SK-N-SH treated with all-trans-retinoic acid at 6 μM for 48 hours (cell line): ENCODE results near the gene SLC40A1.

Source experiments
- ATAC-seq: fragments of 200-7000 bp; cut with Tn5 transposase; 3 replicates; pipeline ENCODE4 v1.9.1; 2020; ENCODE audit warnings: mild to moderate bottlenecking, moderate library complexity
- ARNTL ChIP-seq: fragments of 450-650 bp; formaldehyde crosslinking; IDR thresholded peaks from 2 replicates; pipeline ENCODE4 v1.5.0; 2020; ENCODE audit warnings: low read depth, mild to moderate bottlenecking, moderate library complexity, borderline replicate concordance
- CSDC2 ChIP-seq: fragments of 250-450 bp; sonication (Bioruptor Pico); IDR thresholded peaks from 2 replicates; pipeline ENCODE4 v1.5.0; 2020; ENCODE audit warnings: mild to moderate bottlenecking, moderate library complexity
- GLIS3 ChIP-seq: fragments of 250-450 bp; sonication (Bioruptor Pico); IDR thresholded peaks from 2 replicates; pipeline ENCODE4 v1.5.0; 2020; ENCODE audit warnings: mild to moderate bottlenecking, moderate library complexity
- ISL1 ChIP-seq: fragments of 250-450 bp; sonication (Bioruptor Pico); IDR thresholded peaks from 2 replicates; pipeline ENCODE4 v2.1.2; 2022; ENCODE audit warnings: mild to moderate bottlenecking, moderate library complexity
- OSR1 ChIP-seq: fragments of 250-450 bp; sonication (Bioruptor Pico); IDR thresholded peaks from 2 replicates; pipeline ENCODE4 v1.8.0; 2022; ENCODE audit warnings: moderate library complexity, mild to moderate bottlenecking, inconsistent platforms
- PPARA ChIP-seq: fragments of 250-450 bp; sonication (Bioruptor Pico); IDR thresholded peaks from 2 replicates; pipeline ENCODE4 v1.5.0; 2020; ENCODE audit warnings: mild to moderate bottlenecking, borderline replicate concordance
- RARB ChIP-seq: fragments of 250-450 bp; sonication (Bioruptor Pico); IDR thresholded peaks from 2 replicates; pipeline ENCODE4 v1.8.0; 2021; ENCODE audit warnings: mild to moderate bottlenecking, moderate library complexity
- TCF4 ChIP-seq: fragments of 250-450 bp; sonication (Bioruptor Pico); IDR thresholded peaks from 2 replicates; pipeline ENCODE4 v1.8.0; 2021; ENCODE audit warnings: mild to moderate bottlenecking, moderate library complexity, borderline replicate concordance
- TOX ChIP-seq: fragments of 250-450 bp; sonication (Bioruptor Pico); IDR thresholded peaks from 2 replicates; pipeline ENCODE4 v1.8.0; 2021; ENCODE audit warnings: mild to moderate bottlenecking, moderate library complexity, borderline replicate concordance
- ZC3H10 ChIP-seq: fragments of 250-450 bp; sonication (Bioruptor Pico); IDR thresholded peaks from 2 replicates; pipeline ENCODE4 v1.5.1; 2021; ENCODE audit warnings: mild to moderate bottlenecking, moderate library complexity
- ZFP3 ChIP-seq: fragments of 250-450 bp; sonication (Bioruptor Pico); IDR thresholded peaks from 2 replicates; pipeline ENCODE4 v1.5.0; 2020; ENCODE audit warnings: mild to moderate bottlenecking, moderate library complexity
- ZFP30 ChIP-seq: fragments of 450-650 bp; formaldehyde crosslinking; IDR thresholded peaks from 2 replicates; pipeline ENCODE4 v1.5.0; 2022; ENCODE audit warnings: mild to moderate bottlenecking, moderate library complexity
- ZNF70 ChIP-seq: fragments of 450-650 bp; formaldehyde crosslinking; IDR thresholded peaks from 2 replicates; pipeline ENCODE4 v1.5.0; 2020; ENCODE audit warnings: mild to moderate bottlenecking, moderate library complexity
- ZNF8 ChIP-seq: fragments of 450-650 bp; formaldehyde crosslinking; IDR thresholded peaks from 2 replicates; pipeline ENCODE4 v1.5.0; 2020; ENCODE audit warnings: mild to moderate bottlenecking, moderate library complexity
- TF ChIP-seq, protein P1 (sequence below): fragments of 250-450 bp; sonication (Bioruptor Pico); IDR thresholded peaks from 2 replicates; pipeline ENCODE4 v1.8.0; 2021; ENCODE audit warnings: low read depth, mild to moderate bottlenecking, moderate library complexity, borderline replicate concordance
- TF ChIP-seq, protein P2 (sequence below): fragments of 250-450 bp; sonication (Bioruptor Pico); IDR thresholded peaks from 2 replicates; pipeline ENCODE4 v1.5.1; 2020; ENCODE audit warnings: low read depth, mild to moderate bottlenecking, moderate library complexity
- TF ChIP-seq, protein P3 (sequence below): fragments of 250-450 bp; sonication (Bioruptor Pico); IDR thresholded peaks from 2 replicates; pipeline ENCODE4 v1.8.0; 2020; ENCODE audit warnings: mild to moderate bottlenecking, moderate library complexity, borderline replicate concordance
- TF ChIP-seq, protein P4 (sequence below): fragments of 250-450 bp; sonication (Bioruptor Pico); IDR thresholded peaks from 2 replicates; pipeline ENCODE4 v1.5.0; 2020; ENCODE audit warnings: mild to moderate bottlenecking, moderate library complexity
- TF ChIP-seq, protein P5 (sequence below): fragments of 250-450 bp; sonication (Bioruptor Pico); IDR thresholded peaks from 2 replicates; pipeline ENCODE4 v1.5.1; 2021; ENCODE audit warnings: mild to moderate bottlenecking, moderate library complexity

SLC40A1 gene

DNA sequence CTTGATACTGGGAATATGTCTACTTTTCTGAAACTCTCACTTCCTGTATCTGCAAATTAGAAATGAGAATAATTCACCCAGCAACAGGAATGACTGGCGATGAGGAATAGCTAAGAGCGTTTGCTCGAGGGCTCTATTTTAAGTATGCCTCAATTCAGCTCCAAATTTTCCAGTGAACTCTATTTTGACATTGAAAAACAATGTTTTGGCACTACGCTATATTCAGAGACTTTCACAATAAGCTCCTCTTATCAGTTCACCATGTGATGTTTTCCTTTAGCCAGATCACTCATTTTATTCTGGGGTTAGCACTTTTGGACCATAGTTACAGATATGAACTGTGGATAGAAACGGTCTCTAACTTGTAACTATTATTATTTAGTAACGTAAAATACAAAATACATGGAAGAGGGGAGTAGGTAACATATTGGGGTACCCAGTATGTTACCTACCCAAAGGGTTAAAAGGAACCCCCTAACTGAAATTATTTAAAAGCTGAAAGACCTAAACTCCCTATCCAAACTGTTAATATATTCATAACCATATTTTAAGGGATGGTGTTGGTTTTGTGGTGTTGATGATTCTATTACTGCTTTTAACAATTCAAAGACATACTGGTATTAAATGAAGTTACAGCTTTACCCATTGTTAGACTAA is 28.1 kb downstream of the SLC40A1 start:
- TF ChIP-seq ZFP3 (CRISPR knock-in tag) (no peak), ARNTL (CRISPR knock-in tag) (no peak), ZFP30 (CRISPR knock-in tag) (no peak), PPARA (CRISPR knock-in tag) (no peak), GLIS3 (CRISPR knock-in tag) (no peak), TOX (CRISPR knock-in tag) (no peak), CSDC2 (CRISPR knock-in tag) (no peak), TCF4 (CRISPR knock-in tag) (no peak)
- TF ChIP-seq, protein P1, sequence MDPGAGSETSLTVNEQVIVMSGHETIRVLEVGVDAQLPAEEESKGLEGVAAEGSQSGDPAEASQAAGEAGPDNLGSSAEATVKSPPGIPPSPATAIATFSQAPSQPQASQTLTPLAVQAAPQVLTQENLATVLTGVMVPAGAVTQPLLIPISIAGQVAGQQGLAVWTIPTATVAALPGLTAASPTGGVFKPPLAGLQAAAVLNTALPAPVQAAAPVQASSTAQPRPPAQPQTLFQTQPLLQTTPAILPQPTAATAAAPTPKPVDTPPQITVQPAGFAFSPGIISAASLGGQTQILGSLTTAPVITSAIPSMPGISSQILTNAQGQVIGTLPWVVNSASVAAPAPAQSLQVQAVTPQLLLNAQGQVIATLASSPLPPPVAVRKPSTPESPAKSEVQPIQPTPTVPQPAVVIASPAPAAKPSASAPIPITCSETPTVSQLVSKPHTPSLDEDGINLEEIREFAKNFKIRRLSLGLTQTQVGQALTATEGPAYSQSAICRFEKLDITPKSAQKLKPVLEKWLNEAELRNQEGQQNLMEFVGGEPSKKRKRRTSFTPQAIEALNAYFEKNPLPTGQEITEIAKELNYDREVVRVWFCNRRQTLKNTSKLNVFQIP = no peak
- TF ChIP-seq, protein P2, sequence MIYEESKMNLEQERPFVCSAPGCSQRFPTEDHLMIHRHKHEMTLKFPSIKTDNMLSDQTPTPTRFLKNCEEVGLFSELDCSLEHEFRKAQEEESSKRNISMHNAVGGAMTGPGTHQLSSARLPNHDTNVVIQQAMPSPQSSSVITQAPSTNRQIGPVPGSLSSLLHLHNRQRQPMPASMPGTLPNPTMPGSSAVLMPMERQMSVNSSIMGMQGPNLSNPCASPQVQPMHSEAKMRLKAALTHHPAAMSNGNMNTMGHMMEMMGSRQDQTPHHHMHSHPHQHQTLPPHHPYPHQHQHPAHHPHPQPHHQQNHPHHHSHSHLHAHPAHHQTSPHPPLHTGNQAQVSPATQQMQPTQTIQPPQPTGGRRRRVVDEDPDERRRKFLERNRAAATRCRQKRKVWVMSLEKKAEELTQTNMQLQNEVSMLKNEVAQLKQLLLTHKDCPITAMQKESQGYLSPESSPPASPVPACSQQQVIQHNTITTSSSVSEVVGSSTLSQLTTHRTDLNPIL = no peak
- TF ChIP-seq, protein P3, sequence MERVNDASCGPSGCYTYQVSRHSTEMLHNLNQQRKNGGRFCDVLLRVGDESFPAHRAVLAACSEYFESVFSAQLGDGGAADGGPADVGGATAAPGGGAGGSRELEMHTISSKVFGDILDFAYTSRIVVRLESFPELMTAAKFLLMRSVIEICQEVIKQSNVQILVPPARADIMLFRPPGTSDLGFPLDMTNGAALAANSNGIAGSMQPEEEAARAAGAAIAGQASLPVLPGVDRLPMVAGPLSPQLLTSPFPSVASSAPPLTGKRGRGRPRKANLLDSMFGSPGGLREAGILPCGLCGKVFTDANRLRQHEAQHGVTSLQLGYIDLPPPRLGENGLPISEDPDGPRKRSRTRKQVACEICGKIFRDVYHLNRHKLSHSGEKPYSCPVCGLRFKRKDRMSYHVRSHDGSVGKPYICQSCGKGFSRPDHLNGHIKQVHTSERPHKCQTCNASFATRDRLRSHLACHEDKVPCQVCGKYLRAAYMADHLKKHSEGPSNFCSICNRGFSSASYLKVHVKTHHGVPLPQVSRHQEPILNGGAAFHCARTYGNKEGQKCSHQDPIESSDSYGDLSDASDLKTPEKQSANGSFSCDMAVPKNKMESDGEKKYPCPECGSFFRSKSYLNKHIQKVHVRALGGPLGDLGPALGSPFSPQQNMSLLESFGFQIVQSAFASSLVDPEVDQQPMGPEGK = no peak
- no peak for ATAC-seq

DNA sequence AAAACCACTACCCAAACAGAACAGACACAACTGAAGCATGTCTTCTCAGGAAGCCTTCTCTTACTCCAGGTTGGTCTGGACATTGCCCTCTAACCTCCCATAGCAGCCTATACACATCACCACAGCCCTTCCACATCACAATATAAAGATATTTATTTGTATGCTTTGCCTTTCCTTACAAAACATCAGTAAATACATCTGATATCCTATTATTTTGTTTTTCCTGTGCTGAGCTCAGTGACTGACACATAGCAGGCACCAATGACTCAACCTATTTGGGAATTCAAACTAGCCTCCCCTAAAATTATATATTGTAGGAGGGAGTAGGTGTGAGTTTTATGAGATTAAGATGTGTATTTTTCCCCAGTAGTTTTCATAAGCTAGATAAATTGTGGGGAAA is 28.8 kb downstream of the SLC40A1 start:
- TF ChIP-seq, protein P4, sequence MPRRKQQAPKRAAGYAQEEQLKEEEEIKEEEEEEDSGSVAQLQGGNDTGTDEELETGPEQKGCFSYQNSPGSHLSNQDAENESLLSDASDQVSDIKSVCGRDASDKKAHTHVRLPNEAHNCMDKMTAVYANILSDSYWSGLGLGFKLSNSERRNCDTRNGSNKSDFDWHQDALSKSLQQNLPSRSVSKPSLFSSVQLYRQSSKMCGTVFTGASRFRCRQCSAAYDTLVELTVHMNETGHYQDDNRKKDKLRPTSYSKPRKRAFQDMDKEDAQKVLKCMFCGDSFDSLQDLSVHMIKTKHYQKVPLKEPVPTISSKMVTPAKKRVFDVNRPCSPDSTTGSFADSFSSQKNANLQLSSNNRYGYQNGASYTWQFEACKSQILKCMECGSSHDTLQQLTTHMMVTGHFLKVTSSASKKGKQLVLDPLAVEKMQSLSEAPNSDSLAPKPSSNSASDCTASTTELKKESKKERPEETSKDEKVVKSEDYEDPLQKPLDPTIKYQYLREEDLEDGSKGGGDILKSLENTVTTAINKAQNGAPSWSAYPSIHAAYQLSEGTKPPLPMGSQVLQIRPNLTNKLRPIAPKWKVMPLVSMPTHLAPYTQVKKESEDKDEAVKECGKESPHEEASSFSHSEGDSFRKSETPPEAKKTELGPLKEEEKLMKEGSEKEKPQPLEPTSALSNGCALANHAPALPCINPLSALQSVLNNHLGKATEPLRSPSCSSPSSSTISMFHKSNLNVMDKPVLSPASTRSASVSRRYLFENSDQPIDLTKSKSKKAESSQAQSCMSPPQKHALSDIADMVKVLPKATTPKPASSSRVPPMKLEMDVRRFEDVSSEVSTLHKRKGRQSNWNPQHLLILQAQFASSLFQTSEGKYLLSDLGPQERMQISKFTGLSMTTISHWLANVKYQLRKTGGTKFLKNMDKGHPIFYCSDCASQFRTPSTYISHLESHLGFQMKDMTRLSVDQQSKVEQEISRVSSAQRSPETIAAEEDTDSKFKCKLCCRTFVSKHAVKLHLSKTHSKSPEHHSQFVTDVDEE (CRISPR knock-in tag) = no peak
- no peak for TF ChIP-seq ZNF8
- no peak for TF ChIP-seq TCF4 (CRISPR knock-in tag)
- TF ChIP-seq ZNF70 (CRISPR knock-in tag) = no peak
- no peak for TF ChIP-seq GLIS3 (CRISPR knock-in tag)
- TF ChIP-seq CSDC2 (CRISPR knock-in tag) = no peak
- TF ChIP-seq RARB (CRISPR knock-in tag) = no peak
- TF ChIP-seq ISL1 (CRISPR knock-in tag) = no peak
- TF ChIP-seq, protein P1 = no peak
- no peak for TF ChIP-seq ZC3H10 (CRISPR knock-in tag)
- no peak for TF ChIP-seq ARNTL (CRISPR knock-in tag)
- TF ChIP-seq TOX (CRISPR knock-in tag) = no peak
- TF ChIP-seq, protein P5, sequence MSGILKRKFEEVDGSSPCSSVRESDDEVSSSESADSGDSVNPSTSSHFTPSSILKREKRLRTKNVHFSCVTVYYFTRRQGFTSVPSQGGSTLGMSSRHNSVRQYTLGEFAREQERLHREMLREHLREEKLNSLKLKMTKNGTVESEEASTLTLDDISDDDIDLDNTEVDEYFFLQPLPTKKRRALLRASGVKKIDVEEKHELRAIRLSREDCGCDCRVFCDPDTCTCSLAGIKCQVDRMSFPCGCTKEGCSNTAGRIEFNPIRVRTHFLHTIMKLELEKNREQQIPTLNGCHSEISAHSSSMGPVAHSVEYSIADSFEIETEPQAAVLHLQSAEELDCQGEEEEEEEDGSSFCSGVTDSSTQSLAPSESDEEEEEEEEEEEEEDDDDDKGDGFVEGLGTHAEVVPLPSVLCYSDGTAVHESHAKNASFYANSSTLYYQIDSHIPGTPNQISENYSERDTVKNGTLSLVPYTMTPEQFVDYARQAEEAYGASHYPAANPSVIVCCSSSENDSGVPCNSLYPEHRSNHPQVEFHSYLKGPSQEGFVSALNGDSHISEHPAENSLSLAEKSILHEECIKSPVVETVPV (CRISPR knock-in tag) = no peak
- no peak for TF ChIP-seq OSR1 (CRISPR knock-in tag)
- ATAC-seq = no peak

DNA sequence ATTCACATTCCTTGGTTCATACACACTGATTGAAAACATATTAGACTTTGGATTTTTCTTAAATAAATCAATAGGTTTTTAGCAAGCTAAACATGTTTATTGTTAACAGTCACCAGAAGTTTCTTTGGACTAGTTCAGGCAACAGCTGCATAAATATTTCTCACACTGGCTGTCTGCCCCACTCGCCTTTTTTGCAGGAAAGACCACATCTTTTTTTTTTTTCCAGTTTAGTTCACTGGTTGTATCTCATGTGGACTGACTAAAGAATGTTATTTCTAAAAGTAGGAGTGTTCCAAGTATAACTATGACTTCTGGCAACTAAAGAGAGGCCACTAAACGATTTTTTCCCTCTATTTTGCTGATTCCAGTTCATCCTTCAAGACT is 31.1 kb downstream of the SLC40A1 start:
- no peak for ATAC-seq
- TF ChIP-seq RARB (CRISPR knock-in tag) (no peak), ZNF70 (CRISPR knock-in tag) (no peak), TCF4 (CRISPR knock-in tag) (no peak), CSDC2 (CRISPR knock-in tag) (no peak)
- TF ChIP-seq, protein P3 = no peak
- TF ChIP-seq, protein P4 (CRISPR knock-in tag) = no peak
- TF ChIP-seq, protein P2 = no peak
